ENCODE measurements around the gene CRAT. TPM values are rescaled to one million over a fixed set of nuclear protein-coding genes. Genes with fewer than 3 reads are reported as not detected.

CRAT gene
- total RNA-seq, 1 experiment from 2014 or later, result 38.8 TPM

DNA sequence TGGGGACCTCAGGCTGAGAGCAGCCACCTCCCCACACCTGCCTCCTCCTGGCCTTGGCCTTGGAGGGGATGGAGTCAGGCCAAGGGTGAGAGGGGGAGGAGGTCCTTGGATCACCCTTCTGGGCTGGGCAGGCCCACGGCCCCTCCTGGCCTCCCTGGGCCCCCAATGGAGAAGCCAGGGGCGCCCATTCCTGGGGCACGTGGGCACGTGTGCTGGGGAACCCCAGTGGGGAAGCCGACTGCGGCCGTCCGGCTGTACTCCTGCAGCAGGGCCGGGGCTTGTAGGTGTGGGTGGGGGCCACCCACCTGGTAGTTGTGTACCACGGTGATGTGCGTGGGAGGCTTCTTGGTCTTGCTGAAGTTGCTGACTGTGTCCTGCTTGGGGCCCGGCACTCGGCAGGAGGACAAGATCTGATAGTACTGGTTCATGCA, 8.5 kb downstream of the CRAT start:
- intact Hi-C loops (cut with micrococcal nuclease; ENCODE audit: unreplicated experiment) (no loop called here), in situ Hi-C loops (cut with HindIII; ENCODE audit: low pct_unique_long_range_greater_than_20kb, low sequenced_read_pairs) (no loop called here)
- no TSS peak for BruUV-seq (replicated peaks)
- ChIA-PET POLR2A (no interaction called here), CTCF (no interaction called here)
- ATAC-seq, result no peak
- DNase-seq (ENCODE audit: low read depth, low spot score), result no peak
- Histone ChIP-seq H3K27me3 (ENCODE audit: control insufficient read depth, insufficient read depth, low read length) (no peaks in the 10 kb centered on the region), H3K9me3 (ENCODE audit: control insufficient read depth, insufficient read depth, low read depth, low read length) (no peaks in the 10 kb centered on the region), H3K36me3 (ENCODE audit: control insufficient read depth, insufficient read depth, low read length) (no peaks in the 10 kb centered on the region), H3K27ac (ENCODE audit: low read length) (no peak overlapping the region), H3K4me1 (ENCODE audit: control insufficient read depth, insufficient read depth, low read length) (peaks cover 3% of the 10 kb centered on the region; the same call in 1 of the 2 replicates), H3K4me3 (ENCODE audit: low read depth in 2 of 2, low read length in 2 of 2) (no peak overlapping the region)
- TF ChIP-seq, protein P1, sequence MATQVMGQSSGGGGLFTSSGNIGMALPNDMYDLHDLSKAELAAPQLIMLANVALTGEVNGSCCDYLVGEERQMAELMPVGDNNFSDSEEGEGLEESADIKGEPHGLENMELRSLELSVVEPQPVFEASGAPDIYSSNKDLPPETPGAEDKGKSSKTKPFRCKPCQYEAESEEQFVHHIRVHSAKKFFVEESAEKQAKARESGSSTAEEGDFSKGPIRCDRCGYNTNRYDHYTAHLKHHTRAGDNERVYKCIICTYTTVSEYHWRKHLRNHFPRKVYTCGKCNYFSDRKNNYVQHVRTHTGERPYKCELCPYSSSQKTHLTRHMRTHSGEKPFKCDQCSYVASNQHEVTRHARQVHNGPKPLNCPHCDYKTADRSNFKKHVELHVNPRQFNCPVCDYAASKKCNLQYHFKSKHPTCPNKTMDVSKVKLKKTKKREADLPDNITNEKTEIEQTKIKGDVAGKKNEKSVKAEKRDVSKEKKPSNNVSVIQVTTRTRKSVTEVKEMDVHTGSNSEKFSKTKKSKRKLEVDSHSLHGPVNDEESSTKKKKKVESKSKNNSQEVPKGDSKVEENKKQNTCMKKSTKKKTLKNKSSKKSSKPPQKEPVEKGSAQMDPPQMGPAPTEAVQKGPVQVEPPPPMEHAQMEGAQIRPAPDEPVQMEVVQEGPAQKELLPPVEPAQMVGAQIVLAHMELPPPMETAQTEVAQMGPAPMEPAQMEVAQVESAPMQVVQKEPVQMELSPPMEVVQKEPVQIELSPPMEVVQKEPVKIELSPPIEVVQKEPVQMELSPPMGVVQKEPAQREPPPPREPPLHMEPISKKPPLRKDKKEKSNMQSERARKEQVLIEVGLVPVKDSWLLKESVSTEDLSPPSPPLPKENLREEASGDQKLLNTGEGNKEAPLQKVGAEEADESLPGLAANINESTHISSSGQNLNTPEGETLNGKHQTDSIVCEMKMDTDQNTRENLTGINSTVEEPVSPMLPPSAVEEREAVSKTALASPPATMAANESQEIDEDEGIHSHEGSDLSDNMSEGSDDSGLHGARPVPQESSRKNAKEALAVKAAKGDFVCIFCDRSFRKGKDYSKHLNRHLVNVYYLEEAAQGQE (IDR thresholded peaks at IDR 0.05; ENCODE audit: insufficient read depth in 1 of 2, low read depth in 2 of 2, low read length in 1 of 2), result no peak
- TF ChIP-seq, protein P2, sequence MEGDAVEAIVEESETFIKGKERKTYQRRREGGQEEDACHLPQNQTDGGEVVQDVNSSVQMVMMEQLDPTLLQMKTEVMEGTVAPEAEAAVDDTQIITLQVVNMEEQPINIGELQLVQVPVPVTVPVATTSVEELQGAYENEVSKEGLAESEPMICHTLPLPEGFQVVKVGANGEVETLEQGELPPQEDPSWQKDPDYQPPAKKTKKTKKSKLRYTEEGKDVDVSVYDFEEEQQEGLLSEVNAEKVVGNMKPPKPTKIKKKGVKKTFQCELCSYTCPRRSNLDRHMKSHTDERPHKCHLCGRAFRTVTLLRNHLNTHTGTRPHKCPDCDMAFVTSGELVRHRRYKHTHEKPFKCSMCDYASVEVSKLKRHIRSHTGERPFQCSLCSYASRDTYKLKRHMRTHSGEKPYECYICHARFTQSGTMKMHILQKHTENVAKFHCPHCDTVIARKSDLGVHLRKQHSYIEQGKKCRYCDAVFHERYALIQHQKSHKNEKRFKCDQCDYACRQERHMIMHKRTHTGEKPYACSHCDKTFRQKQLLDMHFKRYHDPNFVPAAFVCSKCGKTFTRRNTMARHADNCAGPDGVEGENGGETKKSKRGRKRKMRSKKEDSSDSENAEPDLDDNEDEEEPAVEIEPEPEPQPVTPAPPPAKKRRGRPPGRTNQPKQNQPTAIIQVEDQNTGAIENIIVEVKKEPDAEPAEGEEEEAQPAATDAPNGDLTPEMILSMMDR (IDR thresholded peaks at IDR 0.05), result no peak
- TF ChIP-seq TCF7L2 (IDR thresholded peaks at IDR 0.05; ENCODE audit: low read depth, low read length) (no peak), POLR2AphosphoS5 (IDR thresholded peaks at IDR 0.05; ENCODE audit: low read depth, low read length) (no peak), SIN3A (IDR thresholded peaks at IDR 0.05; ENCODE audit: borderline replicate concordance, insufficient read depth, low read depth, low read length) (no peak)

- ChIA-PET POLR2A (no interaction called here), CTCF (no interaction called here)
- H3K9me3 ChIP-seq (ENCODE audit: control insufficient read depth, insufficient read depth, low read depth, low read length), result no peaks in the 10 kb centered on the region
- no peak overlapping the region for H3K27ac ChIP-seq (ENCODE audit: low read length)
- no peak overlapping the region for H3K4me3 ChIP-seq (ENCODE audit: low read depth in 2 of 2, low read length in 2 of 2)
- in situ Hi-C loops (cut with HindIII; ENCODE audit: low pct_unique_long_range_greater_than_20kb, low sequenced_read_pairs) (no loop called here), intact Hi-C loops (cut with micrococcal nuclease; ENCODE audit: unreplicated experiment) (no loop called here)
- TF ChIP-seq, protein P1 (IDR thresholded peaks at IDR 0.05; ENCODE audit: insufficient read depth in 1 of 2, low read depth in 2 of 2, low read length in 1 of 2), result no peak
- TF ChIP-seq SIN3A (IDR thresholded peaks at IDR 0.05; ENCODE audit: borderline replicate concordance, insufficient read depth, low read depth, low read length), result no peak
- TF ChIP-seq POLR2AphosphoS5 (IDR thresholded peaks at IDR 0.05; ENCODE audit: low read depth, low read length), result no peak
- BruUV-seq (replicated peaks), result no TSS peak
- no peak for DNase-seq (ENCODE audit: low read depth, low spot score)
- peaks cover 3% of the 10 kb centered on the region; the same call in 1 of the 2 replicates for H3K4me1 ChIP-seq (ENCODE audit: control insufficient read depth, insufficient read depth, low read length)
- no peak for ATAC-seq
- H3K27me3 ChIP-seq (ENCODE audit: control insufficient read depth, insufficient read depth, low read length), result no peaks in the 10 kb centered on the region
- H3K36me3 ChIP-seq (ENCODE audit: control insufficient read depth, insufficient read depth, low read length), result no peaks in the 10 kb centered on the region
Measured at GRCh38 chr9:129101279-129101678, 9.3 kb downstream of the CRAT start.
